Endothelial cell (in vitro differentiated cells): ENCODE data around the gene CBFA2T3. TPM values are rescaled to one million over a fixed set of nuclear protein-coding genes. Genes with fewer than 3 reads are reported as not detected.

Experiments
- DNase-seq: peaks from one replicate; pipeline ENCODE4 v3.0.0; 2021; ENCODE audit warnings: low spot score
- H3K27ac Mint-ChIP-seq: one replicate; pipeline ENCODE4 v1.8.0; 2021; ENCODE audit warnings: mixed read lengths, inconsistent platforms; ENCODE audit not compliant: unreplicated experiment
- H3K27me3 Mint-ChIP-seq: one replicate; pipeline ENCODE4 v1.8.0; 2021; ENCODE audit warnings: mild to moderate bottlenecking, moderate library complexity, mixed read lengths, inconsistent platforms; ENCODE audit not compliant: unreplicated experiment
- H3K36me3 Mint-ChIP-seq: one replicate; pipeline ENCODE4 v1.8.0; 2021; ENCODE audit warnings: mild to moderate bottlenecking, low read depth, mixed read lengths, inconsistent platforms; ENCODE audit not compliant: unreplicated experiment
- H3K4me1 Mint-ChIP-seq: one replicate; pipeline ENCODE4 v1.8.0; 2021; ENCODE audit warnings: mild to moderate bottlenecking, mixed read lengths, inconsistent platforms; ENCODE audit not compliant: unreplicated experiment
- H3K4me3 Mint-ChIP-seq: one replicate; pipeline ENCODE4 v1.8.0; 2021; ENCODE audit warnings: mild to moderate bottlenecking, mixed read lengths, inconsistent platforms; ENCODE audit not compliant: unreplicated experiment
- H3K9me3 Mint-ChIP-seq: one replicate; pipeline ENCODE4 v1.8.0; 2021; ENCODE audit warnings: mixed read lengths, inconsistent platforms; ENCODE audit not compliant: unreplicated experiment
- CTCF ChIP-seq: fragments of 200-600 bp; sonication (generic); IDR thresholded peaks from one replicate; pipeline ENCODE4 v1.5.0; 2021; ENCODE audit warnings: antibody characterized with exemption; ENCODE audit not compliant: unreplicated experiment
- total RNA-seq: library from RNA; stranded (reverse); fragmentation: NEBNext Ultra II Directional; extraction: Animal tissue kit (Norgen Biotek cat#: 25700); gene quantifications from one replicate; pipeline ENCODE4 v1.2.1, GENCODE V29; 2021; ENCODE audit not compliant: unreplicated experiment

Gene CBFA2T3
- total RNA-seq, 1 donor from 2014 or later = 1.6 TPM

DNA sequence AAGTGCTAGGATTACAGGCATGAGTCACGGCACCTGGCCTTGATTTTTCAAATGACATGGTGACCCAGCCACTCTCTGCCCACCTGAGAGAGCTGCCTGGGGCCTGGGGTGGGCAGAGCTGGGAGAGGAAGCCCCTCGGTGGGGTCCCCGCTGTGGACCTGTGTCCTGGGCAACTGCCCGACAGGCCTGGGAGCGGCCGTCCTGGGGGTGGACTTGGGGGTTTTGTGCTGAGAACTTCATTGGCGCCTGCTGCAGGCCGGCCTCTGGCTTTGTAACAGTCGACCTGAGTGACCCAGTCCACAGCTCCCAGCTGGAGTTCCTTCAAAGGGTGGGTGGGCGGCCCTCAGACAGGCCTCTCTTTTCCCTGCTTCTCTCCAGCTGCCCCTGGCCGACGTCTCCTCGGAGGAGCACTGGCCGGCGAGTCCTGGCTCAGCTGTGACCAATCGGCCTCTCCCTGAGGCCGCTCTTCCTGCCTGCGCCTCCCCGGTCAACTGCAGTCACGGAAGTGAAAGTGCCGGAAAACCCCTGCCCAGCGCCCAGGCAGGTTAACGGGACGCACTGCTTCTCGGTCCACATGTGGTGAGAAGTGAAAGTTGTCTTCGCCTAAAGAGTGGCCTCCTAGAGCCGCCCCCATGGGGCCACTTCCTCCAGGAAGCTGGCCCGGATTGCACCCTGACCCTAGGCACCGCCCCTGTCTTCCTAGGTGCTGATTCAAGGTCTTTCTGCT is 5.5 kb downstream of the CBFA2T3 start:
- no peak for TF ChIP-seq CTCF
- no peaks in the 10 kb centered on the region for H3K4me1 Mint-ChIP-seq
- H3K27me3 Mint-ChIP-seq = peaks cover 6% of the 10 kb centered on the region
- H3K4me3 Mint-ChIP-seq = no peak overlapping the region
- H3K9me3 Mint-ChIP-seq = no peaks in the 10 kb centered on the region
- no peaks in the 10 kb centered on the region for H3K36me3 Mint-ChIP-seq
- DNase-seq = no peak
- H3K27ac Mint-ChIP-seq = no peak overlapping the region

DNA sequence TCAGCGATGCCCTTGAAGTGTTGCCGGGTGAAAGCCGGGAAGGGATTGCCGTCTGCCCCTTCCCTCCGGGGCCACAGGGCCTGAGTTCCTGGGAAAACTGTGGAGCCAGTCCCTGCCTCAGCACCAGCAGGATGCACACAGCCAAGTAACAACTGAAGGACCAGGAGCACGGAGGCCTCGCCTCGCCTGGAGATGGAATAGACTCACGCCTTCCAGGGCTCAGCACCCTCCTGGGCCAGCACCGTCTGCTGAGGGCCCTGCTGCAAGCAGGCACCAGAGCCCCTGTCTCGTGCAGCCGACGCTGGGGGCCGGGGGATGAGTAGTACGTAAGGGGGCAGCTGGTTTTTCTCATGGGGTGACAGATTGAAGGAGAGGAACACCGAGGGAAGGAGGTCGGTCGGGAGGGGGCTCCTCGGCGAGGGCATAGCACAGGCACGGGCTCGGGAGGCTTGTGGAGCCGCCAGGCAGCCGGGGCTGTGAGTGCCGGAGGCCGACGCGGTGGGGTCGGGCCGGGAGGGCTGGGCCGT is 6.4 kb downstream of the CBFA2T3 start:
- DNase-seq = no peak
- H3K36me3 Mint-ChIP-seq = no peaks in the 10 kb centered on the region
- H3K27me3 Mint-ChIP-seq = peaks cover 6% of the 10 kb centered on the region
- H3K9me3 Mint-ChIP-seq = no peaks in the 10 kb centered on the region
- H3K27ac Mint-ChIP-seq = no peak overlapping the region
- no peak overlapping the region for H3K4me3 Mint-ChIP-seq
- no peaks in the 10 kb centered on the region for H3K4me1 Mint-ChIP-seq
- no peak for TF ChIP-seq CTCF

DNA sequence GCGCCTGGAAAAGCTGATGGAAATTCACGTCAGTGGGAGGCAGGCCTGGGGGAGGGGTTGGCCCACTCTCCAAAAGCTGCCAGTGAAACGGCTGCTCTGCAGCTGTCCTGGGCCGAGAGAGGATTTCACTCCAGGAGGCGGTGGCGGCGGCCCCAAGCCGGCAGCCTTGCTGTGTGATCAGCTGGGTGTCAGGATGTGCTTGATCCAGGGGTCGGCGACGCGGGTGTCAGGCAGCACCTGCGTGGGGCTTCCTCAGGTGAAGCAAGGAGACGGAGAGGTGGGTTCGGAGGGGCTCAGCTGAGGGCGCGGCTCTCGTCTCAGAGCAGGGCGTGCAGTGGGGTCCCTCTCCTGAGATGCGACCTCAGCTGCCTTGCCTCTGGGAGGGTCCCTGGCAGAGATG is 7.0 kb downstream of the CBFA2T3 start:
- no peaks in the 10 kb centered on the region for H3K4me1 Mint-ChIP-seq
- H3K9me3 Mint-ChIP-seq = no peaks in the 10 kb centered on the region
- H3K36me3 Mint-ChIP-seq = no peaks in the 10 kb centered on the region
- H3K4me3 Mint-ChIP-seq = no peak overlapping the region
- no peak for TF ChIP-seq CTCF
- no peak overlapping the region for H3K27ac Mint-ChIP-seq
- peaks cover 4% of the 10 kb centered on the region for H3K27me3 Mint-ChIP-seq
- no peak for DNase-seq

- Mint-ChIP-seq H3K9me3 (no peaks in the 10 kb centered on the region), H3K27ac (no peak overlapping the region), H3K27me3 (peaks cover 4% of the 10 kb centered on the region), H3K36me3 (no peaks in the 10 kb centered on the region), H3K4me3 (no peak overlapping the region), H3K4me1 (no peaks in the 10 kb centered on the region)
- TF ChIP-seq CTCF = no peak
- DNase-seq = no peak
These were observed 7.6 kb downstream of the CBFA2T3 start for GRCh38 chr16:88969361-88969831.

DNA sequence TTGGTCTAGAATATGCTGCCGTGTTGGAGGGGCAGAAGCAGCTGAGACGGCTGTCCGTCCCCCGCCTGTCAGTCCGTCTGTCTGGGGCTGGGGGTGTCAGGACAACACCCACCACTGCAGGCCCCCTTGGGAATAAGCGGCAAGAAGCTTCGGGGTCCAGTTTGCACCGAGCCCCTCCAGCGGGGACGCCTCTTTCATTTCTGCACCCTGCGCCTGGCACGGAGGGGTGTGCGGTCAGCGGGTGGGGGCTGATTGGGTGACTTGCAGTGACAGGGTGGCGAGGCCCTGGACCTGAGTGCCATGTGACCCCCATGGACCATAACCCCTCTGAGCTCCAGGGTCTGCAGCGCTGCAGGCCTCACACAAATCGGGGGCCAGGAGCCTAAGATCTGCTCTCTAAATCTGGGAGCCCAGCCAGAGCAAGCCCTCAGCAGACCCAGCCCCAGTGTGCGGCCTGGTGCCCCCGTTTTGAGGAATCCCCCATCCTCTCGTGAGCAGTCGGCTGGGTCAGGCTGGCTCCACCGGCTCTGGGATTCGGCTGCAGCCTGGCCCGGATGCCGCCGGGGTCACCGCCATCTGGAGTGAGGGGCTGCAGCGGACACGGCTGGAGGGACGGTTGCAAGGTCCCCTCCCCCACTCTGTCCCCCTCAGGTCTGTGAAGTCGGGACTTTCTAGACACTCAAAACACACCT is 8.3 kb downstream of the CBFA2T3 start:
- Mint-ChIP-seq H3K4me3 (no peak overlapping the region), H3K27ac (no peak overlapping the region), H3K27me3 (peaks cover 4% of the 10 kb centered on the region), H3K4me1 (no peaks in the 10 kb centered on the region), H3K9me3 (no peaks in the 10 kb centered on the region), H3K36me3 (no peaks in the 10 kb centered on the region)
- no peak for TF ChIP-seq CTCF
- DNase-seq = no peak
